ENCODE results near the gene NIN.
A peak's percentile ranks its signal among the peaks of the same experiment; 100 is the strongest.

NIN gene

GRCh38 chr14:50786751-50787464 is 44.1 kb downstream of the NIN start:
- no peak for DNase-seq

GRCh38 chr14:50785457-50786063 is 45.4 kb downstream of the NIN start:
- DNase-seq: no peak

GRCh38 chr14:50784683-50785456 is 46.1 kb downstream of the NIN start:
- no peak for DNase-seq

DNA sequence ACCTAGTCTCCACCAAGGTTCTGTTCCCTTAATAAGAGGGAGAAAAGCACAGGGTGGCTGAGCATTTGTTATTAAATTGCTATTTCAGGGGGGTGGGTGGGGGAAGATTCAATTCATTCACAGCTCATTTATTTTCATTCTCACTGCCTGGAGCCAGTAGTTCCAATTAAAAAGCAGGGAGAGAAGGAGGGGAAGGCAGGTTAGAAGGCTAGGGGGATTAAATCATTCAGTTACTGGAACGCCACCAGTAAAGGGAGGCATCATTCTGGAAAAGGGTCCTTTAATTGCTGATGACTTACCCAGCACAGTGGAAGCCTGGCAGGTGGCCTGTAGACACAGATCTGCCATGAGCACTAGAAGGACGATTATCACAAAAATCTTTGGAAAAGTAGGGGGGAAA is 47.4 kb downstream of the NIN start:
- no peak for DNase-seq

- DNase-seq: no peak
Observed at GRCh38 chr14:50780393-50780792, 50.6 kb downstream of the NIN start.

- DNase-seq: no peak
Observed at GRCh38 chr14:50778721-50779483, 52.1 kb downstream of the NIN start.

GRCh38 chr14:50776522-50776921 is 54.4 kb downstream of the NIN start:
- no peak for DNase-seq

GRCh38 chr14:50775357-50775756 is 55.6 kb downstream of the NIN start:
- no peak for DNase-seq

- DNase-seq: no peak
Observed at GRCh38 chr14:50774542-50775267, 56.3 kb downstream of the NIN start.

- DNase-seq: peak; percentile 31
Observed at GRCh38 chr14:50773632-50774541, 57.1 kb downstream of the NIN start.

DNA sequence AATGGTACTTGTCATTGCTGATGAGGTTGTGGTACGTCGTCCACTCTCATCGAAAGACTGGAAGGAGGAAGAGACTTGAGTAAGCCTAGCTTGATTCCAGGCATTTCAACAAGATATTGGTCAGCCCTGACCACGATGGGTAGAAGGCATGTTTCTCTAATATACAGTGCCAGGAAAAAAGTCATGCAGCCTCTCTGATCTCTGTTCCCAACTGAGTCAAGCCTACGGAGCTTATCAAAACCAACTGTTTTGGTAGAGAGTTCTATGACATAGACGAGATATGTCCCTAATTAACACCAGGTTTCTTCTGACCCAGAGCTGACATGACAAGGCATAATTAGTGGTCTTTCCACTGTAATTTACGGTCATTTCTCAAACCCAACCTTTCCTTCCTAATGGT is 58.5 kb downstream of the NIN start:
- DNase-seq: no peak

- no peak for DNase-seq
Observed at GRCh38 chr14:50770586-50770985, 60.4 kb downstream of the NIN start.

DNA sequence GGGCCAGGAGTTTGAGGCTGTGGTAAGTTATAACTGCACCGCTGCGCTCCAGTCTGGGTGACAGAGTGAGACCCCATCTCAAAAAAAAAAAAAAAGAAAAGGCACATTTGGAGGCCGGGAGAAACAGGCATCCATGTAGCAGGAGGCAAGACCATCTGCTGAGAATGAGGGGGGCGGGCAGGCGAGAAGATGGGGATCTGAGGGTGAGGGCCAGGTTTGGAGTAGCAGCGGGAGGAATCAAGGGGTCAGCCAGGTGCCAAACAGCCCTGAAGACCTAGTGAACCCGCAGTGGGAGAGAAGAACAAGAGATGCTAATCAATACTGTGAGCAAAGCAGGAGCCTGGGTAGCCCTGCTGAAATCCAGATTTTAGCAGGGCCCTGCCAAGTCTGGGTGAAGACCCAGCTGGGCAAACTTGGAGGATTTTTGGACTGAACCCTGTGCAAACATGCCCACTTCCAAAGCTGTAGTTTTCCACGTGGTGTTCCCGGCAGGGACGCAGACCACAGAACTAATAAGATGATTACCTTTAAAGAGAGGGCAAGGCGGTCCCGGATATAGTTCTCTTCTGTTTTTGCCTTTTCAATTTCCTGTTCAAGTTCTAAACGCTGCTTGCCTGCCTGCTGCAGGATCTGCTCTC is 61.0 kb downstream of the NIN start:
- DNase-seq: no peak

- DNase-seq: no peak
Observed at GRCh38 chr14:50768680-50769079, 62.3 kb downstream of the NIN start.

- DNase-seq: no peak
Observed at GRCh38 chr14:50766338-50766886, 64.5 kb downstream of the NIN start.

GRCh38 chr14:50763382-50764007 is 67.5 kb downstream of the NIN start:
- DNase-seq: no peak

GRCh38 chr14:50762931-50763300 is 68.0 kb downstream of the NIN start:
- DNase-seq: no peak

DNA sequence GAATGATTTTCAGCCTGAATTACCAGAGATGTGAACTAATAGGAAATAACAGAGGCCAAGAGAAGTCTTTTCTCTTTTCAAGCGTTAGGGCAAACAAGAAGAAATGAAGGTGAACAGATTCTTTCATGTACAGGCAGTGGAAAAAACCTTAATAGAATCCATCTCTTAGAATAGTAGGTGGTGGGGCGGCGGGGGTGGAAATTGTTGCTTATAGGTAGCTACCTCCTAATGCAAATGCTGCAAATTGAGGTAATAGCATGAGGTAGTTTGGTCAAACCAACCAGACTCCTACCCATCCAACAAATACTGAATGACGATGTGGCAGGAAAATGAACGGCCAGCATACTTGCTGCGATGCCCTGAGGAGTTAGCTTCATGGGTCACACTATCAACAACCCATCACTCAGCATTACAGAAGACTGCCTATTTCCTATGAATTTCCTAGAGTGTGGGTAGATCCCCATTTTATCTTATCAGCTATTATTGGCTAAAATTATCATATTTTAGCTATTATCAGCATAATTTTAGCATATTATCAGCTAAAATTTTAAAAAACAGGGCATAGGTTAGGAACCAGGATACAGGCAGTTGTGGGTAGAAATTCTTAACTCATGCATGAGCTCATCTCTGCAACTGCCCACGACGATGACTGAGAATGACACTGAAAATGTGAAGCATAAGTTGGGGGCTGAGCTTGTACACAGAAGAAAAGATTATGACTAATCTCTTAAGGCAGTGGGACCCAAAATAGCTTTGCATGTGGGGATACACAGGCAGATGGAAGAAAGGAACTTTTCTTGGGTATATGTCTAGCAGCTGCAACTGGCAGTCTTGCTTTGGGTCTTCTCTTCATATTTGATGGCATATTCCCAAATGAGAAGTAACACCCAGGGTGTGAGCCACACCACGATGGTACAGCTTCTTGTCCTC is 68.7 kb downstream of the NIN start:
- peak; percentile 69 for DNase-seq

Measured in stimulated activated CD4-positive, alpha-beta T cell treated with anti-CD3 and anti-CD28 coated beads, Interleukin-15, amount 100 ng/mL, for 24 hours (primary cell).